Measurements from ENCODE around the gene LRRC23. TPM values are rescaled to one million over a fixed set of nuclear protein-coding genes. Genes with fewer than 3 reads are reported as not detected.

Gene LRRC23
- total and polyA plus RNA-seq, 9 of the 15 experiments (the other 6 are each of a cell fraction or from before 2014, with no cell fraction given) = 2.2 to 7.0 (median 3.0) TPM

DNA sequence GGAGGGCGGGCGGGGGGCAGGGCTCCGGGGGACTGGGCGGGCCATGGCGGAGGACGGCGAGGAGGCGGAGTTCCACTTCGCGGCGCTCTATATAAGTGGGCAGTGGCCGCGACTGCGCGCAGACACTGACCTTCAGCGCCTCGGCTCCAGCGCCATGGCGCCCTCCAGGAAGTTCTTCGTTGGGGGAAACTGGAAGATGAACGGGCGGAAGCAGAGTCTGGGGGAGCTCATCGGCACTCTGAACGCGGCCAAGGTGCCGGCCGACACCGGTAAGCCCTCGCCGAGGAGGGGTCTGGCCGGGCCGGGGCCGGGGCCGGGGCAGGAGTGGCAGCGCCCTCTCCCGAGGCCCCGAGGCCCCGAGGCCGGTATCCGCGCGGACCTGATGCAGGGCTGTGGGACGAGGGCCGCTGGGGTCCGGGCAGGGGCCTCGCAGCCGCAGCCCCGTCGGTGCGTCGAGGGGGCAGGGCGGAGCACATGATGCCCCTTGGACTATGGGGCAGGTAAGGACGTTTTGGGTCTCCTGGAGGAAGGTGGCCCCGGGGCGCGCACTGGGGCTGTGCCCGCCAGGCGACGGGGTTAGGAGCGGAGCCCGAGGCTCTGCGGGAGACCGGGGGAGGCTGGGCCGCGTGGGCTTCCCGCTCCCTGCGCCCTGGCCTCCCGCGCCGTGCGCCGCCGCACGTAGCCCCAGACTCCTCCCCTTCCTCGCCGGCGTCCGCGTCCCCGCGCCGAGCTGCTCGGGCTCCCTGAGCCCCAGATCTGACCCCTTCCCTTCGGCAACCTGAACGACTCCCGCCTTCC, 37.0 kb upstream of the LRRC23 start, which contains the start of gene TPI1 (continued):
- TF ChIP-seq, protein P1, sequence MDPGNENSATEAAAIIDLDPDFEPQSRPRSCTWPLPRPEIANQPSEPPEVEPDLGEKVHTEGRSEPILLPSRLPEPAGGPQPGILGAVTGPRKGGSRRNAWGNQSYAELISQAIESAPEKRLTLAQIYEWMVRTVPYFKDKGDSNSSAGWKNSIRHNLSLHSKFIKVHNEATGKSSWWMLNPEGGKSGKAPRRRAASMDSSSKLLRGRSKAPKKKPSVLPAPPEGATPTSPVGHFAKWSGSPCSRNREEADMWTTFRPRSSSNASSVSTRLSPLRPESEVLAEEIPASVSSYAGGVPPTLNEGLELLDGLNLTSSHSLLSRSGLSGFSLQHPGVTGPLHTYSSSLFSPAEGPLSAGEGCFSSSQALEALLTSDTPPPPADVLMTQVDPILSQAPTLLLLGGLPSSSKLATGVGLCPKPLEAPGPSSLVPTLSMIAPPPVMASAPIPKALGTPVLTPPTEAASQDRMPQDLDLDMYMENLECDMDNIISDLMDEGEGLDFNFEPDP (CRISPR knock-in tag; IDR thresholded peaks at IDR 0.05) = no peak

DNA sequence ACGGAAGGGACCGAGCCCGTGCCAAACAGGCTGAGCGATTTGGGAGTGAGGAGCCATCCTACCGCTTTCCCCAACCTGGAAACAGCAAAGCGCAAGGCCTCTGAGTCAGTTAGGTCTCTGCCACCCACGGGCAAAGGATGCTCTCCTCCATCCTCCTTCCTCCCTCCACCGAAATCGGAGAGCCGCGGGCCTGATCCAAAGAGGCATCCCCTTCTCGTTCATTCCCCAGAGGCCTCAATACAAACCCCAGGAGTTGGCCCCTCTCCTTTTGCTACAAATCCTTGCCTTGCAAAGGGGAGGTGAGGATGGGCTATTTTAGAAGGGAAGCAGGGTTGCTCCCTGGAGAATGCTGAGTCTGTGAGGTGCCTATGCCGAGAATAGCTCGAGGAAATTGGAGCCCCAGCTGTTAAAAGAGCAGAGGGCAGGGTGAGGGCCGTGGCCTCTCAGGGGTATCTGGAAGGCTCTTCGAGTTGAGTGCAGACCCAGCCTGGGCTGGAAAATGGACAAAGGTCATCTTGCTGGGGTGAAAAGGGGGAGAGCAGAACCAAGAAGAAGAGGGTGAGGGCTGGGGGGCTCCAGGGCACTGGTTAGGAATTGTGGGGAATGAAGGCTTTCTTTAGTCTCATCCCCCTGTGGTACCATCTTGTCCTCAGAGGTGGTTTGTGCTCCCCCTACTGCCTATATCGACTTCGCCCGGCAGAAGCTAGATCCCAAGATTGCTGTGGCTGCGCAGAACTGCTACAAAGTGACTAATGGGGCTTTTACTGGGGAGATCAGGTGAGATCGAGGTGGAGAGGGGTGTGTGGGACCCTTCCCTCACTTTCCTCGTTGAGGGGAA, 36.2 kb upstream of the LRRC23 start:
- Histone ChIP-seq H3K4me3 (peak overlapping the region; percentile 96), H3K9me1 (ENCODE audit: control insufficient read depth, insufficient read depth, low read length) (no peaks in the 10 kb centered on the region), H3K9me3 (replicated peaks; ENCODE audit: control insufficient read depth, insufficient read depth, low read depth, low read length) (no peaks in the 10 kb centered on the region), H4K20me1 (replicated peaks; ENCODE audit: control insufficient read depth, insufficient read depth, low read length) (peaks cover 47% of the 10 kb centered on the region), H3K79me2 (ENCODE audit: control insufficient read depth, insufficient read depth, low read length) (peaks cover 51% of the 10 kb centered on the region), H3K36me3 (ENCODE audit: control insufficient read depth, insufficient read depth, low read length) (peaks cover 61% of the 10 kb centered on the region), H2AFZ (ENCODE audit: low read depth, low read length) (no peak overlapping the region), H3K4me1 (replicated peaks in 1 of 2; ENCODE audit: control insufficient read depth in 2 of 2, insufficient read depth in 2 of 2, low read length in 2 of 2) (peaks cover 33 to 58% of the 10 kb centered on the region in 2 experiments; a peak in 4 of 5 replicates), H3K27ac (ENCODE audit: extremely low read depth, low read depth, low read length) (peak overlapping the region; percentile 94), H3K27me3 (ENCODE audit: control insufficient read depth in 2 of 2, insufficient read depth in 2 of 2, low read length in 2 of 2) (no peaks in the 10 kb centered on the region), H3K9ac (ENCODE audit: insufficient read depth in 1 of 2, low read depth in 2 of 2, low read length in 2 of 2) (peak overlapping the region; percentile 87 to 98), H3K4me2 (ENCODE audit: insufficient read depth, low read length) (peak overlapping the region; percentile 87)
- POLR2A ChIA-PET = interaction anchor here (0.5 to 11.3 kb wide), 26 partner anchors 10 to 1050 kb away, joined by 3 to 174 read pairs (median 4); partner anchors contain the start of genes C12orf57, CDCA3, MLF2 and RNU7-1
- ATAC-seq = no peak
- intact Hi-C loops (cut with micrococcal nuclease) (loop anchor here (5.0 kb wide), 1 partner anchor 74 kb away; the partner anchor contains the start of genes C12orf57 and RNU7-1), in situ Hi-C loops (cut with MboI) (loop anchor here (5.0 kb wide), 1 partner anchor 74 kb away; the partner anchor contains the start of genes C12orf57 and RNU7-1)
- DNase-seq (ENCODE audit: extremely low read depth in 1 of 4, low spot score in 3 of 4) = peak in 2 of 4 experiments; percentile 13 to 36
- no TSS peak for BruUV-seq (replicated peaks)
- CTCF ChIA-PET (ENCODE audit: low intra/inter-chr PET ratio) = interaction anchor here (0.9 to 1.5 kb wide), 4 partner anchors 93 to 245 kb away, joined by 3 to 5 read pairs (median 3); no protein-coding TSS in a partner anchor
- WGBS (ENCODE audit: insufficient coverage, low coverage, missing lambda C conversion rate) = 1% methylated on average over 17 of the region's 22 CpGs
- FAIRE-seq = peak; percentile 58
- TF ChIP-seq, protein P2, sequence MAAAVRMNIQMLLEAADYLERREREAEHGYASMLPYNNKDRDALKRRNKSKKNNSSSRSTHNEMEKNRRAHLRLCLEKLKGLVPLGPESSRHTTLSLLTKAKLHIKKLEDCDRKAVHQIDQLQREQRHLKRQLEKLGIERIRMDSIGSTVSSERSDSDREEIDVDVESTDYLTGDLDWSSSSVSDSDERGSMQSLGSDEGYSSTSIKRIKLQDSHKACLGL (CRISPR knock-in tag; IDR thresholded peaks at IDR 0.05; ENCODE audit: borderline replicate concordance, poor library complexity, severe bottlenecking) = no peak
- TF ChIP-seq SP1 (CRISPR knock-in tag; IDR thresholded peaks at IDR 0.05) = peak; percentile 13
- TF ChIP-seq GATAD2B (IDR thresholded peaks at IDR 0.05; ENCODE audit: borderline replicate concordance) = no peak
- TF ChIP-seq U2AF2 (optimal IDR thresholded peaks at IDR 0.05; ENCODE audit: low read depth, low read length) = no peak
- peak; percentile 12; the same call in 1 of the 2 replicates for TF ChIP-seq MAFF (IDR thresholded peaks at IDR 0.05; ENCODE audit: low read length)
- TF ChIP-seq NFXL1 (CRISPR knock-in tag; IDR thresholded peaks at IDR 0.05) = no peak
- TF ChIP-seq MED1 (CRISPR knock-in tag; IDR thresholded peaks at IDR 0.05; ENCODE audit: borderline replicate concordance) = 0 out of 2 replicates have a peak, but pooled peaks have one; percentile 29
- TF ChIP-seq MCM7 (IDR thresholded peaks at IDR 0.05) = no peak
- TF ChIP-seq CHD2 (IDR thresholded peaks at IDR 0.05; ENCODE audit: low read depth, low read length) = no peak
- TF ChIP-seq, protein P3, sequence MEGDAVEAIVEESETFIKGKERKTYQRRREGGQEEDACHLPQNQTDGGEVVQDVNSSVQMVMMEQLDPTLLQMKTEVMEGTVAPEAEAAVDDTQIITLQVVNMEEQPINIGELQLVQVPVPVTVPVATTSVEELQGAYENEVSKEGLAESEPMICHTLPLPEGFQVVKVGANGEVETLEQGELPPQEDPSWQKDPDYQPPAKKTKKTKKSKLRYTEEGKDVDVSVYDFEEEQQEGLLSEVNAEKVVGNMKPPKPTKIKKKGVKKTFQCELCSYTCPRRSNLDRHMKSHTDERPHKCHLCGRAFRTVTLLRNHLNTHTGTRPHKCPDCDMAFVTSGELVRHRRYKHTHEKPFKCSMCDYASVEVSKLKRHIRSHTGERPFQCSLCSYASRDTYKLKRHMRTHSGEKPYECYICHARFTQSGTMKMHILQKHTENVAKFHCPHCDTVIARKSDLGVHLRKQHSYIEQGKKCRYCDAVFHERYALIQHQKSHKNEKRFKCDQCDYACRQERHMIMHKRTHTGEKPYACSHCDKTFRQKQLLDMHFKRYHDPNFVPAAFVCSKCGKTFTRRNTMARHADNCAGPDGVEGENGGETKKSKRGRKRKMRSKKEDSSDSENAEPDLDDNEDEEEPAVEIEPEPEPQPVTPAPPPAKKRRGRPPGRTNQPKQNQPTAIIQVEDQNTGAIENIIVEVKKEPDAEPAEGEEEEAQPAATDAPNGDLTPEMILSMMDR (IDR thresholded peaks at IDR 0.05 in 2 of 3, conservative IDR thresholded peaks at IDR 0.05 in 1 of 3; ENCODE audit: insufficient read depth in 2 of 3, low read depth in 1 of 3, low read length in 3 of 3) = peak in 2 of 3 experiments; percentile 14 to 22; a peak in 1 of 6 replicates
- TF ChIP-seq ZFX (CRISPR knock-in tag; IDR thresholded peaks at IDR 0.05) = no peak
- no peak for TF ChIP-seq ZKSCAN8 (CRISPR knock-in tag; IDR thresholded peaks at IDR 0.05)
